Astrocyte of the cerebellum (primary cell): Measurements from ENCODE around the gene TRAK2.
"Not testable (repeated sequence)": the region's sequence is repeated elsewhere in the genome, so short reads cannot be mapped to it uniquely, and the experiment has no call there.

Experiments
- DNase-seq: peaks from one replicate; pipeline ENCODE4 v3.0.0-alpha.2; 2011; ENCODE audit warnings: low read depth
- H3K4me3 ChIP-seq: 2 replicates; pipeline ENCODE4 v1.5.1; 2011; ENCODE audit warnings: mild to moderate bottlenecking, low read depth, low read length, moderate library complexity
- CTCF ChIP-seq: IDR thresholded peaks from 2 replicates; pipeline ENCODE4 v1.5.1; 2012; ENCODE audit warnings: low read length, low read depth, moderate library complexity, mild to moderate bottlenecking; ENCODE audit errors: missing control alignments
- in situ Hi-C: cut with HindIII; loops from 2 replicates; pipeline ENCODE4 v1.10.0; 2017; ENCODE audit warnings: low sequenced_read_pairs

Gene TRAK2

GRCh38 chr2:201440182-201440581, 11.1 kb downstream of the TRAK2 start:
- no peak overlapping the region for H3K4me3 ChIP-seq
- DNase-seq: no peak
- no peak for TF ChIP-seq CTCF
- in situ Hi-C loops: no loop called here

GRCh38 chr2:201439336-201439922, 11.8 kb downstream of the TRAK2 start:
- DNase-seq, in situ Hi-C loops, H3K4me3 ChIP-seq: not testable (repeated sequence)

GRCh38 chr2:201436141-201436540, 15.1 kb downstream of the TRAK2 start:
- no peak for DNase-seq
- H3K4me3 ChIP-seq: no peak overlapping the region
- no peak for TF ChIP-seq CTCF
- in situ Hi-C loops: no loop called here

- TF ChIP-seq CTCF: no peak
- in situ Hi-C loops: no loop called here
- H3K4me3 ChIP-seq: no peak overlapping the region
- DNase-seq: no peak
Observed at GRCh38 chr2:201433394-201433995, 17.8 kb downstream of the TRAK2 start.

GRCh38 chr2:201432621-201433393, 18.5 kb downstream of the TRAK2 start:
- DNase-seq: peak; percentile 62
- in situ Hi-C loops: no loop called here
- TF ChIP-seq CTCF: no peak
- H3K4me3 ChIP-seq: no peak overlapping the region

- in situ Hi-C loops: no loop called here
- H3K4me3 ChIP-seq: no peak overlapping the region
- DNase-seq: no peak
- TF ChIP-seq CTCF: no peak
Observed at GRCh38 chr2:201432038-201432620, 19.1 kb downstream of the TRAK2 start.

GRCh38 chr2:201430839-201431238, 20.4 kb downstream of the TRAK2 start:
- no peak overlapping the region for H3K4me3 ChIP-seq
- in situ Hi-C loops: no loop called here
- no peak for DNase-seq
- no peak for TF ChIP-seq CTCF

GRCh38 chr2:201430322-201430721, 20.9 kb downstream of the TRAK2 start:
- H3K4me3 ChIP-seq, DNase-seq, in situ Hi-C loops: not testable (repeated sequence)

- DNase-seq, in situ Hi-C loops, H3K4me3 ChIP-seq: not testable (repeated sequence)
Observed at GRCh38 chr2:201429835-201430234, 21.4 kb downstream of the TRAK2 start.

GRCh38 chr2:201428366-201428765, 22.9 kb downstream of the TRAK2 start:
- DNase-seq, H3K4me3 ChIP-seq, in situ Hi-C loops: not testable (repeated sequence)
